Measurements from ENCODE around the gene TUFT1. TPM values are rescaled to one million over a fixed set of nuclear protein-coding genes. Genes with fewer than 3 reads are reported as not detected.
A peak's percentile ranks its signal among the peaks of the same experiment; 100 is the strongest.

TUFT1 gene
- total RNA-seq, 1 donor from 2014 or later = 9.0 TPM

DNA sequence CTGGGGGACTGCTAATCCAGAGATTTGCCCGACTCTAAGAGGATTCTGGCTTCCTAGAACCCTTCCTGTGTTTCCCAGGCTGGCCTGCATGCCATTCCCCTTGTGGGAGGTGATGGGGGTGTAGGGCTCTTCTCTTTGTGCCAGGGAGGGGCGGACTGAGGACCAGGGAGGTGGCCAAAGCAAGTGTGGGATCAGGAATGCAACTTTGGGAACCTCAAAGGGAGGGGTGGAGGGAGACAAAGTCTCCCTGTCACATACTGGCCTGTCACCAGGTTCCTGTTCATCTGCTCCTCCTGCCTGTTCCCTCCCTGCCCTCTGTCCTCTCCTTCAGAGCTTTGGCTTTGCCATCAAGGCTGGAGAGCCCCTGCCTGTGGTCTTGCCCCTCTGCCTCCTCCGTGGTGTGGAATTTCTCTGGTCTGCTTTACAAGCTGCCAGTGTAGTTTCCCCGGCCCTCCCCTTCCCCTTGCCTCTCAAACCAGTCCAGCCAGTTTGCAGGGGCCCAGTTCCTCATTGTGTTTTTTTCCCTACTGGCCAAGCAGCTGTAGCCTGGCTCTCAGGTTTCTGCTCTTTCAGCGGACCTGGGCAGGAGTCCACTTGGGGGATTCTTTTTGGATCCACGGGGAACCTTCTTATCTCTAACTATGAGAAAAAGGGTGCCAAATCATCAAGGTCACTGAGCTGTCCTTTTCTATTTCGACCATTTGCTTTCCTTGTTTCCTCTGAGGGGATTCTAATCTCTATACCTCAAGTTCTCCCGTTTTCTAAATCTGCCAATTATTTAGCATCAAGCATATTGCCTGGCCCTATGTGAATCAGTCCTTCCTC lies 27.1 kb upstream of the TUFT1 start:
- Mint-ChIP-seq H3K36me3 (ENCODE audit: unreplicated experiment) (no peaks in the 10 kb centered on the region), H3K4me1 (ENCODE audit: unreplicated experiment) (peaks cover 22% of the 10 kb centered on the region), H3K4me3 (ENCODE audit: unreplicated experiment) (peak overlapping the region; percentile 35), H3K27ac (ENCODE audit: unreplicated experiment) (no peak overlapping the region), H3K9me3 (ENCODE audit: unreplicated experiment) (no peaks in the 10 kb centered on the region), H3K27me3 (ENCODE audit: unreplicated experiment) (no peaks in the 10 kb centered on the region)
- no peak for DNase-seq (ENCODE audit: extremely low spot score, unreplicated experiment)
- TF ChIP-seq, protein P1, sequence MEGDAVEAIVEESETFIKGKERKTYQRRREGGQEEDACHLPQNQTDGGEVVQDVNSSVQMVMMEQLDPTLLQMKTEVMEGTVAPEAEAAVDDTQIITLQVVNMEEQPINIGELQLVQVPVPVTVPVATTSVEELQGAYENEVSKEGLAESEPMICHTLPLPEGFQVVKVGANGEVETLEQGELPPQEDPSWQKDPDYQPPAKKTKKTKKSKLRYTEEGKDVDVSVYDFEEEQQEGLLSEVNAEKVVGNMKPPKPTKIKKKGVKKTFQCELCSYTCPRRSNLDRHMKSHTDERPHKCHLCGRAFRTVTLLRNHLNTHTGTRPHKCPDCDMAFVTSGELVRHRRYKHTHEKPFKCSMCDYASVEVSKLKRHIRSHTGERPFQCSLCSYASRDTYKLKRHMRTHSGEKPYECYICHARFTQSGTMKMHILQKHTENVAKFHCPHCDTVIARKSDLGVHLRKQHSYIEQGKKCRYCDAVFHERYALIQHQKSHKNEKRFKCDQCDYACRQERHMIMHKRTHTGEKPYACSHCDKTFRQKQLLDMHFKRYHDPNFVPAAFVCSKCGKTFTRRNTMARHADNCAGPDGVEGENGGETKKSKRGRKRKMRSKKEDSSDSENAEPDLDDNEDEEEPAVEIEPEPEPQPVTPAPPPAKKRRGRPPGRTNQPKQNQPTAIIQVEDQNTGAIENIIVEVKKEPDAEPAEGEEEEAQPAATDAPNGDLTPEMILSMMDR (IDR thresholded peaks at IDR 0.05) = no peak

DNA sequence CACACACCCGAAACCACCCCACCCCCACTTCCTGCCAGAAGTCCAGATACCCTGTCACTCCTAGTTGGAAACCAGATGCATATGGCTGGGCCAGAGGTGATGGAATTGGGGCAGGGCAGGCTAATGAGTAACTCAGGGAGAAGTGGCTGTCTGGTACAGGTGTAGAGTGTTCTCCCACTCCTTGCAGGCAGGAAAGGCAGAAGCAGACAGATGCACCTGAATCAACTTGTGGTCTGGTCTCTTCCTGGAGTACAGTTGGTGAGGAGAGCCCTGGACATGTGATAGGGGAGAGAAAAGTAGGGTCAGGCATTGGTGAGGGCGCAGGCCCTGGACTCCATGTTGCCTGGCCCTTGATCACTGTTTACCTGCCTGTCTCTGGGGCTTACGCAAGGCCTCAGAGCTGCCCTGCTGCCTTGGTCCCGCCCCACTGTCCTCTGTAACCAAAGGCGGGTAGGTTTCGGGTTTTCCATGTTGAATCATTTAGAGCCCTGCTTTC lies 26.4 kb upstream of the TUFT1 start:
- Mint-ChIP-seq H3K4me1 (ENCODE audit: unreplicated experiment) (peaks cover 22% of the 10 kb centered on the region), H3K36me3 (ENCODE audit: unreplicated experiment) (no peaks in the 10 kb centered on the region), H3K27ac (ENCODE audit: unreplicated experiment) (no peak overlapping the region), H3K27me3 (ENCODE audit: unreplicated experiment) (no peaks in the 10 kb centered on the region), H3K9me3 (ENCODE audit: unreplicated experiment) (no peaks in the 10 kb centered on the region), H3K4me3 (ENCODE audit: unreplicated experiment) (no peak overlapping the region)
- DNase-seq (ENCODE audit: extremely low spot score, unreplicated experiment) = no peak
- TF ChIP-seq, protein P1 (IDR thresholded peaks at IDR 0.05) = no peak

DNA sequence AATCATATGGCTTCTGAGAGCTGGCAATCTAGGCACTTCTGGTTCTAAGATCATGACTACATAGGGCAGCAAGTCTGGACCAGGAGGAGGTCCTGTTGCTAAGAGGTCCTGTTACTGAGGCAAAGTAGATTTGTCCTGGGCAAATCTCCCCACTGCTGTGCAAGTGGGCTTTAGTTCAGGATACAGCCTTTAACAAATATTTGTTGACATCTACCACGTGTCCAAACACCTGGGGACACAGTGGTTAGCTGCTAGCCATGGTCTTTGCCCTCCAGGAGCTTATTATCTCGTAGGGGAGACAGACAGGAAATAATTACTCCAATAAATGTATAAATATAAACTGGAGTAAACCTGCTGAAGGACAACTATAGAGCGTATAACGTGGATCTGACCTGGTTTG lies 25.7 kb upstream of the TUFT1 start:
- no peaks in the 10 kb centered on the region for H3K36me3 Mint-ChIP-seq (ENCODE audit: unreplicated experiment)
- no peak overlapping the region for H3K27ac Mint-ChIP-seq (ENCODE audit: unreplicated experiment)
- no peak overlapping the region for H3K4me3 Mint-ChIP-seq (ENCODE audit: unreplicated experiment)
- H3K9me3 Mint-ChIP-seq (ENCODE audit: unreplicated experiment) = no peaks in the 10 kb centered on the region
- peaks cover 22% of the 10 kb centered on the region for H3K4me1 Mint-ChIP-seq (ENCODE audit: unreplicated experiment)
- no peaks in the 10 kb centered on the region for H3K27me3 Mint-ChIP-seq (ENCODE audit: unreplicated experiment)
- TF ChIP-seq, protein P1 (IDR thresholded peaks at IDR 0.05) = no peak
- no peak for DNase-seq (ENCODE audit: extremely low spot score, unreplicated experiment)

DNA sequence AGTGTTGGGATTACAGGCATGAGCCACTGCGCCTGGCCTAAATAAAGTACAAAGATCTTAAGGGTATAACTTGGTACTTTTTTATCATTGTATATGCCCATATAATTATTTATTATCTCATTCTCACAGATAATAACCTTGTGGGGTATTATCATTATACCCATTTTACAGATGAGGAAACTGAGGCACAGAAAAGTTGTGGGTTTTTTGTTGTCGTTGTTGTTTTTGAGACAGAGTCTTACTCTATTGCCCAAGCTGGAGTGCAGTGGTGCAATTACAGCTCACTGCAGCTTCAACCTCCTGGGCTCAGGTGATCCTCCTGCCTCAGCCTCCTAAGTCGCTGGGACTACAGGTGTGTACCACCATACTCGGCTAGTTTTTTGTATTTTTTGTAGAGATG lies 24.8 kb upstream of the TUFT1 start:
- no peaks in the 10 kb centered on the region for H3K36me3 Mint-ChIP-seq (ENCODE audit: unreplicated experiment)
- no peak overlapping the region for H3K27ac Mint-ChIP-seq (ENCODE audit: unreplicated experiment)
- no peaks in the 10 kb centered on the region for H3K27me3 Mint-ChIP-seq (ENCODE audit: unreplicated experiment)
- TF ChIP-seq, protein P1 (IDR thresholded peaks at IDR 0.05) = no peak
- H3K4me1 Mint-ChIP-seq (ENCODE audit: unreplicated experiment) = peaks cover 22% of the 10 kb centered on the region
- H3K9me3 Mint-ChIP-seq (ENCODE audit: unreplicated experiment) = no peaks in the 10 kb centered on the region
- no peak for DNase-seq (ENCODE audit: extremely low spot score, unreplicated experiment)
- no peak overlapping the region for H3K4me3 Mint-ChIP-seq (ENCODE audit: unreplicated experiment)

DNA sequence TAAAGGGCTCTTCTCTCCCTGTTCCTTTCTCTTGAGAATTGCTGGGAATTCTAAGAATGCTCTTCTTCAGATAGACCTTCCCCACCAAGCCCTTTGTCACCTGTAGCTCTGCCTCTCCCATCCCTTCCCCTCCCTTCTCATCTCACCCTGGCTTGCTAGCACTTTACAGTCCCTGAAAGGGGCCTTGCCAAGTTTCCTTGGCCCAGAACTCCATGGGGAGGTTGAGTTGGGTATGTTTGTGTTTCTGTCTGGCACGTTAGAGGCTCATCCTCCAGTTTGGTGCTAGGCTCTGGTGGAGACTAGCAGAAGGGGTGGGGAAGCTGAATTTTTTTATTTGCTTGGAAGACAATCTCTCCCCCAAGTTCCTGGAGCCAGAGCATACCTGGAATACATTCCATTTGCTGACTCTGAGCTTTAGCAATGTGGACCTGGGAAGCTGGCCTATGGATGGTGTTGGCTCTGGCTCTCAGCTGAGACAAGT lies 24.0 kb upstream of the TUFT1 start:
- Mint-ChIP-seq H3K4me3 (ENCODE audit: unreplicated experiment) (no peak overlapping the region), H3K27me3 (ENCODE audit: unreplicated experiment) (no peaks in the 10 kb centered on the region), H3K27ac (ENCODE audit: unreplicated experiment) (no peak overlapping the region), H3K4me1 (ENCODE audit: unreplicated experiment) (peaks cover 17% of the 10 kb centered on the region), H3K36me3 (ENCODE audit: unreplicated experiment) (no peaks in the 10 kb centered on the region), H3K9me3 (ENCODE audit: unreplicated experiment) (no peaks in the 10 kb centered on the region)
- no peak for DNase-seq (ENCODE audit: extremely low spot score, unreplicated experiment)
- TF ChIP-seq, protein P1 (IDR thresholded peaks at IDR 0.05) = no peak

Data from osteocyte (in vitro differentiated cells).